ENCODE results near the gene POLR1G.
A peak's percentile ranks its signal among the peaks of the same experiment; 100 is the strongest.
"Not testable (repeated sequence)": the region's sequence is repeated elsewhere in the genome, so short reads cannot be mapped to it uniquely, and the experiment has no call there.

Gene POLR1G

DNA sequence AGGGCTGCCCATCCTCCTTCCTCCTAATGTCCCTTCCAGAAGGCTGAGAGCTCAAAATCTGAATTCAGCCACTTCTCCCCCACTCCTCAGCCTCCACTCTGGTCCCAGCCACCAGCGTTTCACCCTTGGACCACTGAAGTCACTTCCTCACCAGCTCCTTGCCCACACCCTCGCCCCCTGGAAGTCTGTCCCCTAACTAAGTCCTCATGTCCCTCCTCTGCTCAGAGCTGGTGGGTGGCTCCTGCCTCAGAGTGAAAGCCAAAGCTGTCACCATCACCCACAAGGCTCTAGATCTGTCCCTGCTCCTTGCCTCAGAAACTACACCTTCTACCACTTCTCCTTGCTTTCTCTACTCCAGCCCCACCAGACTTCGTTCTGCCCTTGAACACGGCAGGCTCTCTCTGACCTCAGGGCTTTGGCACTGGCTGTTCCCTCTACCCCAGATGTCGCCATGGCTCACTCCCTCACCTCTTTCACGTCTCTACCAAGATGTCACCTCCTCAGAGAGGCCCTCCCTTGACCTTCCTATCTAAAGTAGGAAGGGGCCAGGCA, 15.6 kb downstream of the POLR1G start:
- no peak for DNase-seq (ENCODE audit: low read depth in 2 of 2)

DNA sequence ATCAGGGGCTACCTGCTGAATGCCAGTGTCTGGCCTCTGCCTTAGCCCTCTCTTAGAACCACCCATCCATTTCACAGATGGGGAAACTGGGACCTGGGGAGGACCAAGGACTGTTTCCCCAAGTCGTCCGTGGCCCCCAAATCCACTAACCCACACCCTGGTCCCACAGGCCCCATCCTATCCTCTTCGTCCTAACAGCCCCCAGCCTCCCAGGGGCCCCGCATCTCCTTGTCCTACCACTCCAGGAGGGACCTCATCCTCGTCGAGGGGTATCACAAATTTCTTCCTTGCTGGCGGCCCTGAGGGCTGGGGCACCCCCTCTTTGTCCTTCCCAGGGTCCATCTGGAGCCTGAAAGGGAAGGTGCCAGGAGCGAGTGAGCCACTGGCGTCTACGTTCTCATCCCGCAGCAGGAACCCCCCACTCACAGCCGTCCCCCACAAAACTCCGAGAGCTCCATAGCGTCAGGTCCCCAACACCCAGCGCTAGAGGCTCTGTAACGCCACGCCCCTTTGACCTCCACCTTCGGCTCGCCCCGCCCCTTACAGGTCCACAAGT, 16.7 kb downstream of the POLR1G start:
- no peak for DNase-seq (ENCODE audit: low read depth in 2 of 2)

GRCh38 chr19:45423589-45424190, 17.2 kb downstream of the POLR1G start, which contains the start of gene ERCC1:
Gene ERCC1 (minus strand): TSS chr19:45423917. CDS start chr19:45423374, 543 bp downstream.
- peak in 1 of 2 donors; percentile 67 for DNase-seq (ENCODE audit: low read depth in 2 of 2)

- no peak for DNase-seq (ENCODE audit: low read depth in 2 of 2)
Observed at GRCh38 chr19:45424191-45425058, 18.0 kb downstream of the POLR1G start.

GRCh38 chr19:45428384-45429231, 22.2 kb downstream of the POLR1G start:
- no peak for DNase-seq (ENCODE audit: low read depth in 2 of 2)

GRCh38 chr19:45429896-45430295, 23.5 kb downstream of the POLR1G start:
- DNase-seq (ENCODE audit: low read depth in 2 of 2): not testable (repeated sequence)

DNA sequence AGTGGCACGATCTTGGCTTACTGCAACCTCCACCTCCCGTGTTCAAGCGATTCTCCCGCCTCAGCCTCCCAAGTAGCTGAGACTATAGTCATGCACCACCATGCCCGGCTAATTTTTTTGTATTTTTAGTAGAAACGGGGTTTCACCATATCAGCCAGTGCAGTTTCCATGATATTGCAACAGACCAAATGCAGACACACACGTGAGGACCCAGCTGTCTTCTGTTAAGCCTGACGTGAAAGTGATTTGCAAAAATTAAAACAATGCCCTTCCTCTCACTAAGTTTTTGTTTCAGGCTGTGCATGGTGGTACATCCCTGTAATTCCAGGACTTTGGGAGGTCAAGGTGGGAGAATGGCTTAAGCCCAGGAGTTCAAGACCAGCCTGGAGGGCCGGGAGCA, 24.6 kb downstream of the POLR1G start:
- not testable (repeated sequence) for DNase-seq (ENCODE audit: low read depth in 2 of 2)

DNA sequence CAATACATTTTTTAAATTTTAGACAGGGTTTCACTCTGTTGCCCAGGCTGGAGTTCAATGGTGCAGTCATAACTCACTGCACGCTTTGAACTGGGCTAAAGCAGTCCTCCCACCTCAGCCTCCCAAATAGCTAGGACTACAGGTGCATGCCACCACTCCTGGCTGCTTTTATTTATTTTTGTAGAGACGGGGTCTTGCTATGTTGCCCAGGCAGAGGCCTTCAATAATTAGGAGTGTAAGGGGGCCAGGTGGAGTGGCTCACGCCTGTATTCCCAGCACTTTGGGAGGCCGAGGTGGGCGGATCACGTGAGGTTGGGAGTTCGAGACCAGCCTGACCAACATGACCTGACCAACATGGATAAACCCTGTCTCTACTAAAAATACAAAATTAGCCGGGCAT, 26.1 kb downstream of the POLR1G start:
- DNase-seq (ENCODE audit: low read depth in 2 of 2): not testable (repeated sequence)

GRCh38 chr19:45437328-45437727, 30.9 kb downstream of the POLR1G start:
- DNase-seq (ENCODE audit: low read depth in 2 of 2): no peak

DNA sequence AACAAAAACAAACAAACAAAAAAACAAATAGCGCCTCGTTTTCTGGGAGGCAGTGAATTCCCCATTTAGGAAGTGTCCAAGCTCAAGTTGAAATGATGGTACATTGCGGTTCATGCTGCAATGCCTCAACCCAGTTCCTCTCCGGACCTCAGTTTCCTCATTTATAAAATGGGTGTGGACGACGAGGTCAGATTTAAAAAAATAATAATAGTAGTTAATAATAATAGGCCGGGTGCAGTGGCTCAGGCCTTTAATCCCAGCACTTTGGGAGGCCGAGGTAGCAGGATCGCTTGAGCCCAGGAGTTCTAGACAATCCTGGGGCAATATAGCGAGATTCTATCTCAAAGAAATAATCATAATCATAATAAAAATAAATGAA, 32.7 kb downstream of the POLR1G start:
- DNase-seq (ENCODE audit: low read depth in 2 of 2): no peak

GRCh38 chr19:45439569-45440258, 33.3 kb downstream of the POLR1G start:
- DNase-seq (ENCODE audit: low read depth in 2 of 2): peak; percentile 70 to 74

DNA sequence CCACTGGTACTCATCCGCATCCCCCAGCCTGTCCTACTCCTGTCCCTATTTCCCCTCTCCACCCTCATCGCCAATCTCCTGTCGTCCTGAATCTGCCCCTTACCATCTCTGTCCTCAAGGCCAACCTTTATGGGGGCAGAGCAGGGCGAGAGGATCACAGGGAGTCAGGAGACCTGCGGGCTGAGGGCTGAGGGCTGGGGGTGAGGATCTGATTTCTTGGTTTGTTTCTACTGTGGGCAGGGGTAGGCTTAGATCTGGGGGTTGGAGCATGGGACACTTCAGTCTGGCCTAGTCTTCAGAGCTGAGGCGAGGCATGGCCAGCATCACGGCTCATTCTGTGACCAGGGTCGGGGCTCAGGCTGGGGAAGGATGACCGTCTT, 33.8 kb downstream of the POLR1G start:
- DNase-seq (ENCODE audit: low read depth in 2 of 2): no peak

DNA sequence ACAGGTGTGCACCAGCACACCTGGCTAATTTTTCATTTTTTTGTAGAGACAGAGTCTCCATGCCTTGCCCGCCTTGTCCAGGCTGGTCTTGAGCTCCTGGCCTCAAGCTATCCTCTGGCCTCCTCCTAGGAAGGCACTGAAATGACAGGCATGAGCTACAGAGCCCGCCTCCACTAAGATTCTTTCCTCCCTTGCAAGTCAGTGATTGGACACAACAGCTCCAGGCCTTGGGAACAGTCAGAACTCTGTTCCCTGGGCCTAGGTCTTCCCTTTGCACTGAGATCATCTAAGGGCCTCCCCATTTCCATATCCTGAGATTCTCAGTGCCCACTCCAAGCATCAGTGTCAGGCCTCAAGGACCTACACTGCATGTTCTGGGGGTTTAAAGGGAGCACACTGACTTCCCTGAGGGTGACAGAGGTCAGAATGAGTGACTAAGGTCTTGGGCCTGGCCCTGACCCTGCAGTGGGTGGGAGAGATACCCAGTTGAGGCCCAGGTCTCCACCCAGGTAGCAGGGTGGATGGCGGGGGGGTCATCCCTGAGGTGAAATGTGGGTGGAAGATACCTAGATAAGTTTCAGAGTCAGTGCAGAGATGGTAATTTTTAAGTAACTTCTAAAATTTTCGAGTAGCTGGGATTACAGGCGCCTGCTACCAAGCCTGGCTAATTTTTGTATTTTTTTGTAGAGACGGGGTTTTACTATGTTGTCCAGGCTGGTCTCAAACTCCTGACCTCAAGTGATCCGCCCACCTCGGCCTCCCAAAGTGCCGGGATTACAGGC, 34.6 kb downstream of the POLR1G start:
- DNase-seq (ENCODE audit: low read depth in 2 of 2): no peak

DNA sequence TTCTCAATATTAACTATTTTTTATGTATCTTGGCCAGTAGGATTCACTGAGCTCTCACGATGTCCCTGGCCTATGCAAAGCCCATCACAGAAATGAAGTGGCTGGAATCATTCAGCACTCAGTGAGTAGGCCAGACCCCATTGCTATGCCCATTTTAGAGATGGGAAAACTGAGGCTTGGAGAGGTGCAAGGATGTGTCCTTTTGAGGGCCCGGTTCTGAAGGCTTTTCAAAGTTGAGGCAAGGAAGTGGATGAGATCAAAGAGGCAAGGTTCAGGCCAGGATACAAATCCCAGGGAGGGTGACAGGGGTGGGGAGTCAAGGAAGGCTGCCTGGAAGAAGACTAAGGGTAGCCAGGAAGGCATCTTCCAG, 35.9 kb downstream of the POLR1G start:
- DNase-seq (ENCODE audit: low read depth in 2 of 2): no peak

DNA sequence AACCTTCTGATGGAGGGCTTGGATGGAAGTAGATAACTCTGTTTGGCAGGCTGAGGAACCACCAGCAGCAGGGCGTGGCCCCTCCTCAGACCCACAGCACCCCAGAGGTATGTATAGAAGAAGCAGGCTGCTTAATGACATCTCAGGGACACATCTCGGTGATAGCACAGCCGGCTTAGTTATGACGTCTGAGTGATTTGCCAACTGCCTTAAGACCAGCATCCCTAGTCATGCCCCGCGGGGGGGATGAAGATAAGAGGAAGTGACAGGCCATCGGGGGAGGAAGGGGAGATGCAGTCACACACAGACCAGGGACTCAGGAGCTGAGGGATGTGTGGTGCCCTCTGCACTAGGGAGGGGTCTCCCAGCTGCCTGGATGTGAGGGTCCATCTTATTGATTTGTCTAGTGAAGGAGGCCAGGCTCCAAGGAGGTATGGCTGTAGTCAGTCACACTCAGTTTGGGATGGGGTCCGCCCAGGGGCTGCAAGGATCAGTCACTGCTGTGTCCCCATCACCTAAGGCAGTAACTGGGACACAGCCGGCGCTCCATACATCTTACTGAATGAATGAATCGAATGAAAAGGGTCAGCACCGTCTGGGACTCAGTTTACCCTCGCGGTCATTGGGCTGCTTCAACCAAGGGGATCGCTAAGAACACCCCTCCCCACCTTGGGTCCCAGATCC, 36.5 kb downstream of the POLR1G start:
- DNase-seq (ENCODE audit: low read depth in 2 of 2): no peak

DNA sequence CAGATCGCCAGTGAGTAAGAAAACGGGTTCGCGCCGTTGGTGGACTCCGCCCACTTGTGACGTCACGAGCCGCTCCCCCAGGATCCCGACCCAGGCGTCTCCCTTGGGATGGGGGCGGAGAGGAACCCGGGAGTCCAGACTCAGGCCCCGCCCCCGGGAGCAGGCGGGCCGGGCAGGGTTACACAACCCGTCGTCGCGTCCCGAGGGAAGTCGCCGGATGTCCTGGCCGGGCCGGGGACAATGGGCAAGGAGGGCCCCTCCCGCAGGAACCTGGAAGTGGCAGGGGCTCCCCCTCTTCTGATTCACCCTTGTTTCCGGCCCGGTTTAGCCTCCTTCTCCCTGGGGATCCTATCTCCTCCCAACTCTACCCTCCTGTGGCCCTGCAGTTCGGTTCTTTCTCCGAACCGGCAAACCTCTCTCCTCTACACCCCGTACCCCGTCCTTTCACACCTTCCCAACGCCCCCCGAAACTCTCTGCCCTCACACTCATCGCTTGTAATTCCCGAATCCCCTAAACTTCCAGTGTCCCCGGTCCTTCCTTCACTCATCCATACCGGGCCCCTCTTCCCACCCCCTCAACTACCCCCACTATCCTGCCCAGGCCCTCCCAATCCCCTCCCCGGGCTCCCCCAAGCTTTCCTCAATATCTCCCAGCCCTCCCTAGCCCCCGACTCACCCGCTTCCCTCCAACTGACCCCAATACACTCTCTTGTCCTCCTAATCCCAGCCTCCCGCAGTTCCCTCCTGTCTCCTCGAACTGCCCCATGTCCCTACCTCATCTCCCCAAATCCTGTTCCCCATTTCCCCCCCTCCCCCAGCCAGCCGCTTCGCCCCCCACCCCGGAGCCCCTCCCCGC, 37.2 kb downstream of the POLR1G start:
- no peak for DNase-seq (ENCODE audit: low read depth in 2 of 2)

DNA sequence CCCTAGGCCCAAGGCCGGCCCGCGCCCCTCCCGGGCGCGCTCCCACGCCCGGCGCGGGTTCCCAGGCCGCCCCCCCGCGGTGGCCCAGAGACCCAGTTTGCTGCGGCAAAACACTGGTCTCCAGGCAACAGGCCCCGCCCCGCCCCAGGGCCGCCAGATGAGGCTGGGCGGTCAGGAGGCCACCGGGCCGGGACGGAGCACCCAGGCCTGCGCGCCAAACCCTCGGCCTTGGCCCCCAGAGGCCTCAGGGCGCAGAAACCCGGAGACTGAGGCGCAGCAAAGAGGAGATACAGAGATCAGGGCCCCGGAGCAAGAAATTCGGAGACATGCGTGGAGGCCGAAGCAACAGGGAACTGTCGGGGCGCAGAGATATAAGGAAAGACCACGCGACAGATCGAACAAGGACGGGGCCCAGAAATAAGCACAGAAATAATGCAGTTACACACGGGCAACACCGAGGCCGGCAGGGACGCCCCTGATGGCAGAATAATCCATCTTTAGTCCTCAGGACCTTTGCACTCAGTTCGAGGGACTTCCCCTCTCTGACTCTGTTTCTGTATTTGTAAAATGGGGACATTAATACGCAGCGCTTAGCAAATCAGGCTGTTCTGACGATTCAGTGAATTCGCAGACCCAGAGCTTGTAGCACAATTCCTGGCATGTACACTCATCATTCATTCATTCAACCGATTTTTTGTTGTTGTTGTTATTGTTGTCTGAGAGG, 38.0 kb downstream of the POLR1G start:
- DNase-seq (ENCODE audit: low read depth in 2 of 2): peak in 1 of 2 donors; percentile 54

- DNase-seq (ENCODE audit: low read depth in 2 of 2): no peak
Observed at GRCh38 chr19:45445139-45445538, 38.7 kb downstream of the POLR1G start.
